VCaP (cell line): ENCODE measurements around the gene ZFX.

Experiments used
- H3K27ac ChIP-seq: fragments of 450-650 bp; 2 replicates; pipeline ENCODE4 v1.5.1; 2017
- TF ChIP-seq, protein P1 (sequence below): fragments of 450-650 bp; conservative IDR thresholded peaks from 2 replicates; pipeline ENCODE4 v1.5.1; 2017; ENCODE audit warnings: mild to moderate bottlenecking, moderate library complexity

ZFX gene

DNA sequence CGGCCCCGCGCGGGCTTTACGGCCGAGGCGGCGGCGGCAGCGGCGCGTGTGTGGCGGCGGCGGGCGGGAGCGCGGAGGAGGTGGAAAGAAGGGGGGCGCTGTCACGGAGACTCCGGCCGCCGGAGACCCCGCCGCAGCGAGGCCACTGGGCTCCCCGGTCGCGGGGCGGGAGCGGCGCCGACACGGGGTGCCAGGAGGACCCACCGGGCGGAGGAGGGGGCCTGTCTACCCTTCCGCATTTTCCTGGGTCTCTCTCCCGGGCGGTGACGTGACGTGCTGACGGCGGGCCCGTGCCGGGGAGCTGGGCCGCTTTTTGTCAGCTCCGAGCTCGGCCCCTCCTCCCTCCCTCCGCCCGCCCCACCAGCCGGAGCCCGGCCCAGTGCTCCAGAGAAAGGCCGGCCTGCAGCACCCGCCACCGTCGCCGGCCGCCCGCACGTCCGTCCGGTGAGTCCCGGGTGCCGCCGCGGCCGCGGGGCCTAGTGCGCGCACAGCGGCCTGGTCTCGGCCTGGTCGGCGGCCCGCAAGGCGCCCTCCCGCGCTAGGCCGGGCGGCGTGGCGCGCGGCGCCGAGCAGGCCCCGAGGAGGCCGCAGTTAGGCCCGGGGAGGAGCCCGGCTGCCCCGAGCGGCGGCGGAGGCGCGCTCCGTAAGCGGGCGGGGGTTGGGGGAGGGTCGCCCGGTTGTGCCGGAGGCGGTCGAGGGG lies at the start of gene ZFX:
Gene ZFX, plus strand, starts transcription at position 379 of the 700 bp plus-strand sequence. CDS start 23,014 bp downstream, outside the sequence.
- TF ChIP-seq, protein P1, sequence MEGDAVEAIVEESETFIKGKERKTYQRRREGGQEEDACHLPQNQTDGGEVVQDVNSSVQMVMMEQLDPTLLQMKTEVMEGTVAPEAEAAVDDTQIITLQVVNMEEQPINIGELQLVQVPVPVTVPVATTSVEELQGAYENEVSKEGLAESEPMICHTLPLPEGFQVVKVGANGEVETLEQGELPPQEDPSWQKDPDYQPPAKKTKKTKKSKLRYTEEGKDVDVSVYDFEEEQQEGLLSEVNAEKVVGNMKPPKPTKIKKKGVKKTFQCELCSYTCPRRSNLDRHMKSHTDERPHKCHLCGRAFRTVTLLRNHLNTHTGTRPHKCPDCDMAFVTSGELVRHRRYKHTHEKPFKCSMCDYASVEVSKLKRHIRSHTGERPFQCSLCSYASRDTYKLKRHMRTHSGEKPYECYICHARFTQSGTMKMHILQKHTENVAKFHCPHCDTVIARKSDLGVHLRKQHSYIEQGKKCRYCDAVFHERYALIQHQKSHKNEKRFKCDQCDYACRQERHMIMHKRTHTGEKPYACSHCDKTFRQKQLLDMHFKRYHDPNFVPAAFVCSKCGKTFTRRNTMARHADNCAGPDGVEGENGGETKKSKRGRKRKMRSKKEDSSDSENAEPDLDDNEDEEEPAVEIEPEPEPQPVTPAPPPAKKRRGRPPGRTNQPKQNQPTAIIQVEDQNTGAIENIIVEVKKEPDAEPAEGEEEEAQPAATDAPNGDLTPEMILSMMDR = no peak
- peak within 1 kb of the TSS; percentile 99 for H3K27ac ChIP-seq

DNA sequence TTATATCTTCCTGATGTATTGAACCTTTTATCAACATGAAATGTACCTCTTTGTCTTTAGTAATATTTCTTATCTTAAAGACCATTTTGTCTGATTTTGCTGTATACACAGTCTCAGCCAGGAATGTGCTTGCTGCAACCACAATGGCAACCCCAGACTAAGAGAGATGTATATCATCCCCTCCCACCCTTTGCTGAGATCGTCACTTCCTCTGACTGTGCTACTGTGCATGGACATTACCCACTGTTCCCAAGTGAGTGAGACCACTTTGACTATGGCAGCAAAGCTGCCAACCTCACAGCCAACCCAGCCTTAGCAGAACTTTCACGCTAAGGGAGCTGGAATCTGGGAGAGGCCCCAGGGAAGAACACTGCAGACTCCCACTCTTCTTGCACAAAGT lies 48.8 kb upstream of the ZFX start:
- TF ChIP-seq, protein P1 = no peak
- no peak overlapping the region; the same call in 1 of the 2 replicates for H3K27ac ChIP-seq

DNA sequence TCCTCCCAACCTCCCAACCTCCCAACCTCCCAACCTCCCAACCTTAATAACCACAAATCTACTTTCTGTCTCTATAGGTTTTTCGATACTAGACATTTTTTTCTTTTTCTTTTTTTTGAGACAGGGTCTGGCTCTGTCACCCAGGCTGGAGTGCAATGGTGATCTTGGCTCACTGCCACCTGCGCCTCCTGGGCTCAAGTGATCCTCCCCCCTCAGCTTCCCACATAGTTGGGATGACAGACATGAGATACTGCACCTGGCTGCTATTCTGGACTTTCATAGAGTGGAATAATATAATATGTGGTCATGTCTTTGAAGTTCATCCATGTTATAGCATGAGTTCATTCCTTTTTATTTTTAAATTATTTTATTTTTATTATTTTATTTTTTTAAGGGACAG lies 39.5 kb upstream of the ZFX start:
- H3K27ac ChIP-seq = no peak overlapping the region
- TF ChIP-seq, protein P1 = no peak

DNA sequence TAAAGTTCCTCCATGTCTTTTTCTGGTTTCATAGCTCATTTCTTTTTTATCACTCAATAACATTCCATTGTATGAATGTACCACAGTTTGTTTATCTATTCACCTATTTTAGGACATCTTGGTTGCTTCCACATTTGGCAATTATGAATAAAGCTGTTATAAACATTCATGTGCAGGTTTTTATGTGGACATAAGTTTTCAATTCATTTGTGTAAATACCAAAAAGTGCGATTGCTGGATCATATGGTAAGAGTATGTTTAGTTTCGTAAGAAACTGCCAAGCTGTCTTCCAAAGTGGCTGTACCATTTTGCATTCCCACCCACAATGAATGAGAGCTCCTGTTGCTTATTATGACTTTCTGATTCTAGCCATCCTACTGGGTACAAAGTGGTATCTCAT lies 36.3 kb upstream of the ZFX start:
- TF ChIP-seq, protein P1 = no peak

DNA sequence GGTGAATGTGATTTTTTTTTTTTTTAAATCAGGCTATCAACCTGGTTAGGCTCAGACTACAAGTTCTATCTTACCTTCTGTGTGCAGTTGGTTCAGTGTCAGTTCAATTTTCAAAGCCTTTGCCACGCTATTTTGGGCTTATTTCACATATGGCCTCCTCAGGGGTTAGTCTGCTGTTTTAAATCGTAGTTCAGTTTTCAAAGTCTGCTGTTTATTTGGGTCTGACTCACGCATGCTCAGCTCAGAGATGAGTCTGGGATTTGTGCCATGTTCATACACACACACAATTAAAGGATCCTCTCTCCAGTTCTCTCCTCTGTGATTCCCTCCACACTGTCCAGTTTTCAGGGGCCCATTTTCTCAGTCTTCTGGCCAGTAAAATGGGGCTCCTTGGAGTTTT lies 32.3 kb upstream of the ZFX start:
- TF ChIP-seq, protein P1 = no peak
- H3K27ac ChIP-seq = peak overlapping the region; percentile 47

More for the DNA sequence above, 36.3 kb upstream of the ZFX start:
- H3K27ac ChIP-seq = no peak overlapping the region

DNA sequence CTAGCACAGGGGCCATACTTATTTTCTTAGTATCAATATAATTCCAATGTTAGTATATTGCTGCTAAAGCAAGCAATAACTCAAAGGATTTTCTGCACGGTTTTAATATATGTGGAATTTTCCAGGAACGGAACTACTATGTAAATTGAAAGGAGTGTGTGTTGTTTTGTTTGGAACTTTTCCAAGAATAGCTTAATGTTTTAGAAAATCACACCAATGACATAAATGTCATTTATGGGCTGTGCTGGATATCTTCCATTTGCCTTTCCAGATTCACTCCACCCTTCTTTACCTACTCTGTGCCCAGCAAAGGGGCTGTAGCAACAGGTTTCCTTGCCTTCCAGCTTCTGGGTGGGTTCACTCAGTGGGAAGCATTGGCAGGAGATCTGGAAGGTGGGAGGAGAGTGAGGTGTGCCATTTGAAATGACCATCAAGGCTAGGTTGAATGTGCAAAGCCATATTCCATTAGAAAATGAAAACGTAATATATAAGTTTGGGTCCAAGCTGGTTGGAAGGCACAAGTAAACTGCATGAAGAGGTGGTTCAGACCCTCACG lies 25.2 kb upstream of the ZFX start:
- H3K27ac ChIP-seq = peak overlapping the region; percentile 63
- TF ChIP-seq, protein P1 = no peak

DNA sequence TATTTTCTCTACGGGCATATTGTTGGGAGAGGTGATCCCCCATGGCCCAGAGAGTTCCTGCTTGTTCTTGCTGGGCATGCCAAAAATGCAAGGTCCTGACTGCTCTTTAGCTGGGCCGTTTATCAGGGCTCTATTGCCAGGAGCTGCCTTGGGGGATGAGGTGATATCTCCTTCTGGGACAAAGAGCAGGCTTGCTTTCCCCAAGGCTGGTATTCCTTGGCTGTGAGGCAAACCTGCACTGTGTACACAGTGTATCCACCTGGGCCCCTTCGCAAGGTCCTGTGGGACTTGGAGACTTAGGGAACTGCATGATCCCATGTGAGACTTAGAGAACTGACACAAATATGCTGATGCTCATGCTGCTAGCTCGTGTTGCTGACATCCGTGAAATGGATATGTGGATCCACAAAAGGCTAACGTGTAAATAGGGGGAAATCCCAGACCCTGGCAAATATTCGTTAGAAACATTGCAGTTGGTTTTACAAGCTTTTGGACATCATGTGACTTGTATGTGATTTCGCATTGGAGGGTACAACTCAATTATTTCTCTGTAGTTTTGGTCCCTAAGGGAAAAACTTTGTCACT lies 24.4 kb upstream of the ZFX start:
- TF ChIP-seq, protein P1 = no peak
- peak overlapping the region; percentile 63 for H3K27ac ChIP-seq
